ENCODE measurements around the gene TRAP1.

TRAP1 gene

GRCh38 chr16:3737181-3737580, 19.9 kb upstream of the TRAP1 start:
- DNase-seq = no peak

GRCh38 chr16:3736116-3736515, 18.8 kb upstream of the TRAP1 start:
- no peak for DNase-seq

GRCh38 chr16:3735541-3735940, 18.2 kb upstream of the TRAP1 start:
- no peak for DNase-seq

GRCh38 chr16:3734758-3735221, 17.5 kb upstream of the TRAP1 start:
- peak in 5 of 56 donors; percentile 9 to 31 (median 12) for DNase-seq

- no peak for DNase-seq
Observed at GRCh38 chr16:3734084-3734757, 16.9 kb upstream of the TRAP1 start.

GRCh38 chr16:3732171-3732570, 14.8 kb upstream of the TRAP1 start:
- no peak for DNase-seq

- DNase-seq = no peak
Observed at GRCh38 chr16:3731126-3731935, 14.0 kb upstream of the TRAP1 start.

GRCh38 chr16:3730161-3731125, 13.1 kb upstream of the TRAP1 start:
- DNase-seq = no peak

GRCh38 chr16:3729161-3730112, 12.1 kb upstream of the TRAP1 start:
- no peak for DNase-seq

GRCh38 chr16:3728424-3729160, 11.3 kb upstream of the TRAP1 start:
- no peak for DNase-seq

- no peak for DNase-seq
Observed at GRCh38 chr16:3727806-3728381, 10.6 kb upstream of the TRAP1 start.

GRCh38 chr16:3726021-3726687, 8.8 kb upstream of the TRAP1 start:
- DNase-seq = no peak

GRCh38 chr16:3725276-3725675, 8.0 kb upstream of the TRAP1 start:
- DNase-seq = no peak

GRCh38 chr16:3722508-3722907, 5.2 kb upstream of the TRAP1 start:
- no peak for DNase-seq

GRCh38 chr16:3720418-3720817, 3.1 kb upstream of the TRAP1 start:
- DNase-seq = no peak

- no peak for DNase-seq
Observed at GRCh38 chr16:3718628-3719027, 1.3 kb upstream of the TRAP1 start.

GRCh38 chr16:3718019-3718391, 681 bp upstream of the TRAP1 start:
- no peak for DNase-seq

GRCh38 chr16:3716831-3717234, 491 bp downstream of the TRAP1 start:
- peak in 11 of 56 donors; percentile 1 to 51 (median 33) for DNase-seq

GRCh38 chr16:3715430-3715829, 1.9 kb downstream of the TRAP1 start:
- DNase-seq = no peak

All from nucleus accumbens (tissue), 56 donors.